Measurements from ENCODE around the gene CRX.
"Not testable (repeated sequence)": the region's sequence is repeated elsewhere in the genome, so short reads cannot be mapped to it uniquely, and the experiment has no call there.

The CRX gene

DNA sequence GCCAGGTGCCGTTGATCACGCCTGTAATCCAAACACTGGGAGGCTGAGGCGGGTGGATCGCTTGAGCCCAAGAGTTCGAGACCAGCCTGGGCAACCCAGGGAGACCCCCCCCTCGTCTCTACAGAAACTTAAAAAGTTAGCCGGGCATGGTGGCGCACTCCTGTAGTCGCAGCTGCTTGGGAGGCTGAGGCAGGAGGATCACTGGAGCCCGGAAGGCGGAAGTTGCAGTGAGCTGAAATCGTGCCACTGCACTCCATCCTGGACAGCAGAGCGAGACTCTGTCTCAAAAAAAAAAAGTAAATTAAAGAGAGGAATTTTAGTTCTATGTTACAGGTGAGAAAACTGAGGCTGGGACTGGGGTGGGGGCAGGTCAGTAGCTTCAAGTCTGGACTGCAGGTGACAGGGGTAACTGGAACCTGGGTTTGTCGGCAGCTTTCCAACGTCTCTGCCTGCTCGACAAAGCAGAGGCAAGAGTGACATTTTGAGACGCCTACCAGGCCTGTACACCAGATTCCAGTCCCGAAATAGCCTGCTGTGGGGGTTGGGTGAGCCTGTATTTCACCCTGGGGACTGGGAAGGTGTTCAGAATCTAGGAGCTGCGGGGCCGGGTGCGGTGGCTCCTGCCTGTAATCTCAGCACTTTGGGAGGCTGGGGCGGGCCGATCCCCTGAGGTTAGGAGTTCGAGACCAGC lies 42.1 kb upstream of the CRX start:
- TF ChIP-seq, protein P1, sequence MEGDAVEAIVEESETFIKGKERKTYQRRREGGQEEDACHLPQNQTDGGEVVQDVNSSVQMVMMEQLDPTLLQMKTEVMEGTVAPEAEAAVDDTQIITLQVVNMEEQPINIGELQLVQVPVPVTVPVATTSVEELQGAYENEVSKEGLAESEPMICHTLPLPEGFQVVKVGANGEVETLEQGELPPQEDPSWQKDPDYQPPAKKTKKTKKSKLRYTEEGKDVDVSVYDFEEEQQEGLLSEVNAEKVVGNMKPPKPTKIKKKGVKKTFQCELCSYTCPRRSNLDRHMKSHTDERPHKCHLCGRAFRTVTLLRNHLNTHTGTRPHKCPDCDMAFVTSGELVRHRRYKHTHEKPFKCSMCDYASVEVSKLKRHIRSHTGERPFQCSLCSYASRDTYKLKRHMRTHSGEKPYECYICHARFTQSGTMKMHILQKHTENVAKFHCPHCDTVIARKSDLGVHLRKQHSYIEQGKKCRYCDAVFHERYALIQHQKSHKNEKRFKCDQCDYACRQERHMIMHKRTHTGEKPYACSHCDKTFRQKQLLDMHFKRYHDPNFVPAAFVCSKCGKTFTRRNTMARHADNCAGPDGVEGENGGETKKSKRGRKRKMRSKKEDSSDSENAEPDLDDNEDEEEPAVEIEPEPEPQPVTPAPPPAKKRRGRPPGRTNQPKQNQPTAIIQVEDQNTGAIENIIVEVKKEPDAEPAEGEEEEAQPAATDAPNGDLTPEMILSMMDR (IDR thresholded peaks at IDR 0.05; ENCODE audit: poor library complexity, severe bottlenecking) = no peak
- Histone ChIP-seq H3K36me3 (ENCODE audit: low read depth) (peaks cover 34% of the 10 kb centered on the region), H3K27ac (ENCODE audit: poor library complexity, severe bottlenecking) (peak overlapping the region; percentile 57), H3K9me3 (ENCODE audit: severe bottlenecking) (no peaks in the 10 kb centered on the region), H3K27me3 (ENCODE audit: insufficient read depth, poor library complexity, severe bottlenecking) (no peaks in the 10 kb centered on the region), H3K4me1 (ENCODE audit: insufficient read depth, poor library complexity, severe bottlenecking) (peaks cover 11% of the 10 kb centered on the region), H3K4me3 (ENCODE audit: severe bottlenecking) (peak overlapping the region; percentile 69)
- ATAC-seq (ENCODE audit: low read depth) = no peak
- DNase-seq (ENCODE audit: low spot score) = no peak

DNA sequence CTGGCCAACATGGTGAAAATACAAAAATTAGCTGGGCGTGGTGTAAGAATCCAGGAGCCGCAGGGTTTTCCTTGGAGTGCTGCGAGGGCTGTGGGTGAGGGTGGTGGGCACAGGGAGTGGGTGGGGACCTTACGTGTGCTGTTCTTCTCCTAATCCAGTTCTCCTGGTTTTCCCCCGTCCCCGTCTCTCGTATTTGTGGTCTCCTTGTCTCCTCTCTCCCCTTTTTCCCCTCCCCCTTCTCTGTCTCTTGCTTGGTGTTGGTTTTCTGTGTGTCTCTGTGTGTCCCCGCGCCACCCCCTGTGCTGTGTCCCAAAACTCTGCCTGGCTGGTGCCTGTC lies 41.6 kb upstream of the CRX start:
- Histone ChIP-seq H3K9me3 (ENCODE audit: severe bottlenecking) (no peaks in the 10 kb centered on the region), H3K36me3 (ENCODE audit: low read depth) (peaks cover 36% of the 10 kb centered on the region), H3K4me3 (ENCODE audit: severe bottlenecking) (peak overlapping the region; percentile 69), H3K27ac (ENCODE audit: poor library complexity, severe bottlenecking) (no peak overlapping the region), H3K4me1 (ENCODE audit: insufficient read depth, poor library complexity, severe bottlenecking) (peaks cover 11% of the 10 kb centered on the region), H3K27me3 (ENCODE audit: insufficient read depth, poor library complexity, severe bottlenecking) (no peaks in the 10 kb centered on the region)
- TF ChIP-seq, protein P1 (IDR thresholded peaks at IDR 0.05; ENCODE audit: poor library complexity, severe bottlenecking) = no peak
- DNase-seq (ENCODE audit: low spot score) (no peak), ATAC-seq (ENCODE audit: low read depth) (no peak)

DNA sequence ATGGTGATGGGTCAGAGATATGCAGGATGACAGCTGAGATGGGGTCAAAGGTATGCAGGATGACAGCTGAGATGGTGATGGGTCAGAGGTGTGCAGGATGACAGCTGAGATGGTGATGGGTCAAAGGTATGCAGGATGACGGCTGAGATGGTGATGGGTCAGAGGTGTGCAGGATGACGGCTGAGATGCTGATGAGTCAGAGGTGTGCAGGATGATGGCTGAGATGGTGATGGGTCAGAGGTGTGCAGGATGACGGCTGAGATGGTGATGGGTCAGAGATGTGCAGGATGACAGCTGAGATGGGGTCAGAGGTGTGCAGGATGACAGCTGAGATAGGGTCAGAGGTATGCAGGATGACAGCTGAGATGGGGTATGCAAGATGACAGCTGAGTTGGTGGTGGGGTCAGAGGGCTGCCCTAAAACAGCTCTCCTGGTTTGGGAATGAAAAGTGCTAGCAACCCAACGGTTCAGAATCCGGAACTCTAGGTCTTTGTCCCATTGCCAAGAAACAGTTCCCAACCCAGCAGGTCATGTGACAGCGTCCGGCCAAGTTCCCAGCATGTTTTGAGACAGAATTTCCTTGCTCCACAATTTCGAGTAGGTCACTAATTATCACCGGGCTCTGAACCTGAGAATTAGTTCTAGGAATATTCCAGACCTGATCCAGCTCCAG lies 40.0 kb upstream of the CRX start:
- ATAC-seq (ENCODE audit: low read depth) (no peak), DNase-seq (ENCODE audit: low spot score) (no peak)
- no peak overlapping the region for H3K27ac ChIP-seq (ENCODE audit: poor library complexity, severe bottlenecking)
- peaks cover 43% of the 10 kb centered on the region for H3K36me3 ChIP-seq (ENCODE audit: low read depth)
- H3K4me1 ChIP-seq (ENCODE audit: insufficient read depth, poor library complexity, severe bottlenecking) = peaks cover 9% of the 10 kb centered on the region
- H3K27me3 ChIP-seq (ENCODE audit: insufficient read depth, poor library complexity, severe bottlenecking) = no peaks in the 10 kb centered on the region
- H3K9me3 ChIP-seq (ENCODE audit: severe bottlenecking) = no peaks in the 10 kb centered on the region
- TF ChIP-seq, protein P1 (IDR thresholded peaks at IDR 0.05; ENCODE audit: poor library complexity, severe bottlenecking) = no peak
- no peak overlapping the region for H3K4me3 ChIP-seq (ENCODE audit: severe bottlenecking)

DNA sequence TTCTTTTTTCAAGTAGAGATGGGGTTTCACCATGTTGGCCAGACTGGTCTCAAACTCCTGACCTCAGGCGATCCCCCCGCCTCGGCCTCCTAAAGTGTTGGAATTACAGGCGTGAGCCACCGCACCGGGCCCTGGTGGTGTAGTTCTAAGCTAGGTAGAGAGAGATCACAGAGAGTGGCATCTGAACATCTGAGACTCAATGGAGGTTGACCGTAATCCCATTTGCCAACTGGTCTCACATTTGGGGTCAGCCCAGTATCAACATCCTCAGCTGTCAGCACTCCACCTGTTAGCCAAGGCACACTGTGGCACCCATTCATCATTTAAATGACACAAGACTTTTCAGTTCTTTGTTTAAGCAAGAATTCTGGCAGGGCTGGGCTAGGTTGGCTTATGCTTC lies 35.2 kb upstream of the CRX start:
- ATAC-seq (ENCODE audit: low read depth) = no peak
- TF ChIP-seq, protein P1 (IDR thresholded peaks at IDR 0.05; ENCODE audit: poor library complexity, severe bottlenecking) = no peak
- Histone ChIP-seq H3K9me3 (ENCODE audit: severe bottlenecking) (no peaks in the 10 kb centered on the region), H3K36me3 (ENCODE audit: low read depth) (peaks cover 28% of the 10 kb centered on the region), H3K4me3 (ENCODE audit: severe bottlenecking) (no peak overlapping the region), H3K27ac (ENCODE audit: poor library complexity, severe bottlenecking) (no peak overlapping the region), H3K27me3 (ENCODE audit: insufficient read depth, poor library complexity, severe bottlenecking) (no peaks in the 10 kb centered on the region), H3K4me1 (ENCODE audit: insufficient read depth, poor library complexity, severe bottlenecking) (peaks cover 14% of the 10 kb centered on the region)
- DNase-seq (ENCODE audit: low spot score) = no peak

DNA sequence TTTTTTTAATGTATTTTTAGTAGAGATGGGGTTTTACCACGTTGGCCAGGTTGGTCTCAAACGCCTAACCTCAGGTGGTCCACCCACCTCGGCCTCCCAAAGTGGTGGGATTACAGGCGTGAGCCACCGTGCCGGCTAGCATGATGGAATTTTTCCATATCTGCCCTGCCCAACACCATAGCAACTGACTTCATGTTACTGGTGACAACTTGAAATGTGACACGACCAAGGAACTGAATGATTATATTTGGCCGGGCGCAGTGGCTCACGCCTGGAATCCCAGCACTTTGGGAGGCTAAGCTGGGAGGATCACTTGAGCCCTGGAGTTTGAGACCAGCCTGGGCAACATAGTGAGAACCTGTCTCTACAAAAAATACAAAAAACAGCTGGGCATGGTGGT lies 34.4 kb upstream of the CRX start:
- H3K4me3 ChIP-seq (ENCODE audit: severe bottlenecking); DNase-seq (ENCODE audit: low spot score); H3K9me3 ChIP-seq (ENCODE audit: severe bottlenecking); H3K27ac ChIP-seq (ENCODE audit: poor library complexity, severe bottlenecking); H3K27me3 ChIP-seq (ENCODE audit: insufficient read depth, poor library complexity, severe bottlenecking); ATAC-seq (ENCODE audit: low read depth): not testable (repeated sequence)
- Histone ChIP-seq H3K36me3 (ENCODE audit: low read depth) (peaks cover 23% of the 10 kb centered on the region), H3K4me1 (ENCODE audit: insufficient read depth, poor library complexity, severe bottlenecking) (peaks cover 14% of the 10 kb centered on the region)

DNA sequence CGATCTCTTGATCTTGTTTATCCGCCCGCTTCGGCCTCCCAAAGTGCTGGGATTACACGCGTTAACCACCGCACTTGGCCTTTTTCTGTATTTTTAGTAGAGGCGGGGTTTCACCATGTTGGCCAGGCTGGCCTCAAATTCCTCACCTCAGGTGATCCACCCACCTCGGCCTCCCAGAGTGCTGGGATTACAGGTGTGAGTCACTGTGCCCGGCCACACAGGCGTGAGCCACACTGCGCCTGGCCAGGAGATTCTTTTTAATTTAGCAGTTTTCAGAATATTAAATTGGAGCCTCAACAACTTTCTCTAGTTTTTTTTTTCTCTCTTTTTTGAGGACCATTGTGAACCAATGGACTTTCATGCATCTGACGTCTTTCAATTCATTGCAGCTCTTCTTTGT lies 31.9 kb upstream of the CRX start:
- not testable (repeated sequence) for DNase-seq (ENCODE audit: low spot score); H3K36me3 ChIP-seq (ENCODE audit: low read depth); H3K4me3 ChIP-seq (ENCODE audit: severe bottlenecking); H3K9me3 ChIP-seq (ENCODE audit: severe bottlenecking); H3K27me3 ChIP-seq (ENCODE audit: insufficient read depth, poor library complexity, severe bottlenecking)
- ATAC-seq (ENCODE audit: low read depth) = peak; percentile 86
- Histone ChIP-seq H3K4me1 (ENCODE audit: insufficient read depth, poor library complexity, severe bottlenecking) (peaks cover 14% of the 10 kb centered on the region), H3K27ac (ENCODE audit: poor library complexity, severe bottlenecking) (peak overlapping the region; percentile 22)
